NCI-H2081 treated with DMSO at 0.1 percent for 48 hours (cell line): ENCODE data around the gene MPPED1.

Experiments
- DNase-seq: peaks from one replicate; lab custom pipeline; 2025; lab: John Stamatoyannopoulos, UW

The MPPED1 gene

DNA sequence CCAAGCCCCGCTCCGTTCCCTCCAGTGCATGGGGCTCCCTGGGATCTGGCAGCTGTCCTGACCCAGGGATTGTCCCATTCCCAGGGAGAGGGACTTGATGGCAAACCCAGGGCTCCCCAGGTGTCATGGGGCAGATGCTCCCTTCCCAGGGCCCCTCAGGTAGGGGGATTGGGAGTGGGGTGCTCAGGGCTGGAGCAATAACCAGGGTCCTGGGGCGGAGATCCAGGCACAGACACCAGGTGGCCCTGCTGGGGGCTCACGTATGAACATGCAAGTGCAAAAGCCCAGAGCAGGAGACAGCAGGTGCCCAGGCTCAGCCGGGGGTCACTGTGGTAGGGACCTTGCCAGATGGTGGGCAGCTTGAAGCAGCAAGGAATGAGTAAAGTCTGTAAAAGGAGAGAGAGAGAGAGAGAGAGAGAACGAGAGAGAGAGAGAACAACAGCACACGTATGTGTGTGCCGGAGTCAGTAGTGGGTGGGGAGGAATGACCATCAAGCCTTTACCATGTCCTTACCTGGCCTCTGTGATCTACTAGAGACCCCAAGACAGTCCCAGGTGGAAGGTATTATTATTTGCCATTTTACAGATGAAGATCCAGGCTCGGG lies 19.3 kb upstream of the MPPED1 start:
- DNase-seq: no peak

GRCh38 chr22:43393132-43393843 lies 18.5 kb upstream of the MPPED1 start:
- DNase-seq: no peak

- DNase-seq: no peak
These were observed 17.9 kb upstream of the MPPED1 start for GRCh38 chr22:43393844-43394474.

DNA sequence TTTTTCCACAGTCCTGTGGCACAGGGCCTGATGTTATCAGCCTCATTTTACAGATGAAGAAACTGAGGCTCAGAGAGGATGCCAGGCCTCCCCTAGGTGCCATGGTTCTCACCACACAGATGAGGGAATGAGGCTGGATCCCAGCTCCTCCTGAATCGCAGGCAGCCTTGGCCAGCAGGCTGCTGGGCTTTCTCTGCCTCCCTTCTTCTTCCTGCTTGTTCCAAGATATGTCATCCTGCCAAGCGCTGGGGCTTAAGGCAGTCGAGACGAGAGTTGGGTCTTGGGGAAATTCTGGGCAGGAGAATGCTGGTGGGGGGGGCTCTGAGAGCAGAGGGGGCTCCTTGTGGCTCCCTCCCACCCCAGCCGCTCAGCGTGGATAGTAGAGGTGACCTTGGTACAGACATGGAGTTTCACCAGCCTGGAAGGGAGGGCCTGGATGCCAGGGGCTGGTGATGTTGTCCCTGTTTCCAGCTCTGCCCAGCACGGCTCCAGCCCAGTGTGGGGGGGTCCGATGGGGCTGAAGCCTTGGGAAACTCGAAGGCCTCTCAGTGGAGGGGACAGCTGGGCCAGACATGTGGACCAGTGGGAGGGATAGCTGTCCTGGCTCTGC lies 16.6 kb upstream of the MPPED1 start:
- no peak for DNase-seq

DNA sequence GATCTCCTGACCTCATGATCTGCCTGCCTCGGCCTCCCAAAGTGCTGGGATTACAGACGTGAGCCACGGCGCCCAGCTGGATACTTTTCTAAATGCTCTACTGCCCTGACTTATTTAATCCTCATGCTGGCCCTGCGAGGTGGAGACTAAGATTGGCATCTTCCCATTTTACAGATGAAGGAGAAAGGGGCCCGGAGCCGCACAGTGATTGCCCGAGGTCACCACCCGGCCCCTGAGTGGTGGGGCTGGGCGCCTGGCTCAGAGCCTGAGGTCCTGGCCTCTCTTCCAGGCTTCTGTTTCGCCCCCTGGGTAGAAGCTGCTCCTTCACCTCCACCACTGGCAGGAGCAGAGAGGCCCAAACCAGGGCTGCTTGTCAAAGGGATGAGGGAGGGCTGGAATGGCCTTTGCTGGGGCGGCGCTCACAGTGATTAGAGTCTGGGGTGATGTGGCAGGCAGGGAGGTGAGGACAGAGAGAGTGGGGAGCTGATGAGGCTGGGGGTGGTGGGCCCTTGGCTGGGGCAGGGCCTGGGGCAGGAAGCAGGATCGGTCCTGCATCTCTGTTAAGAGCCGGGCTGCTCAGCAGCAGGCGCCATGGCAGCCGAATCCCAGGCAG lies 15.4 kb upstream of the MPPED1 start:
- DNase-seq: no peak

GRCh38 chr22:43396934-43397457 lies 14.8 kb upstream of the MPPED1 start:
- DNase-seq: peak; percentile 18

- DNase-seq: no peak
These were observed 14.0 kb upstream of the MPPED1 start for GRCh38 chr22:43397766-43398165.

- DNase-seq: no peak
These were observed 13.6 kb upstream of the MPPED1 start for GRCh38 chr22:43398246-43398645.

DNA sequence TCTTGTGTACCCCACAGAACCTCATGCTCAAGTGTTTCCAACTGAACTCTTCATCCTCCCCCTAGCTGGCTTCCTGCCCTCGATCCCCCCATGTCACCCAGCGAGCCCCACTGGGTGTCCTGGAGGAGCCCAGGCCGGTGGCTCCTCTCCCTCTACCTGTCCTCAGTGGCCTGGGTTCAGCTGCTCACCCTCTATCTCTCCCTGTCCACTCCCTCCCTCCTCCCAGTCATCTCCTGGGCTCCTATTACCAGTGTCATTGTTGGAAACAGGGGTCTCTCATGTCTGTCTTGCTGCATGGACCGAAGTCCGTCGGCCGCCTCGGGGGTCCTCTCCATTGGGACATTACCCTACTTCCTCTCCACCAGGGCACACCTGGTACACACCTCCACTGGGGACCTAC lies 12.9 kb upstream of the MPPED1 start:
- no peak for DNase-seq

DNA sequence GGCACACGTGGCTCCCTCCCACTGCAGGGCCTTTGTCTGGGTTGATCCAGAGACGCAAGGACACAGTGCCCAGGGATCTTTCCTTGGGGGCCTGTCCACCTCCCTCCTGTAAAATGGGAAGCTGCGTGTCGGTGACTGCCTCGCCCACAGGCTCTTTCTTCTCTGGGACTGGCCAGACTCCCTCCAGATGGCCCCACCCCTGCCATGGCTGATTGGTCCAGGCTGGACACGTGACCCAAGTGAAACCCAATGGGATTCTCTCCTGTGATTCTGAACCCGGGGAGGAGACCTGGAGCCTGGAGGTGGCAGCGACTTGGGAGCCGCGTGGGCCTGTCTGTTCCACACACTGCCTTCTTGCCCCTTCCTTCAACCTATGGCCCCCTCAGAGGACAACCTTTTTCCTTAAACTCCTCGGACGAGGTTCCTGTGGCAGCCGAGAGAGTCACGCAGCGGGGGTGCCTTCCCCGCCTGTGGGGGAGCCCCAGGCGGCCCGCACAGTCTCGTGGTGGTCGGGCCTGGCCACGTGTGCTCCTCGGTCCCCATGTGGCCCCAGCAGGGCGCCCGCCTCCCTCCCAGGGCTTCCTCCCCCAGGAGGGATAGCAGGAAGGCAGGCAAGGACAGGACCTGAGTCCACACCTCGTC lies 12.4 kb upstream of the MPPED1 start:
- no peak for DNase-seq

DNA sequence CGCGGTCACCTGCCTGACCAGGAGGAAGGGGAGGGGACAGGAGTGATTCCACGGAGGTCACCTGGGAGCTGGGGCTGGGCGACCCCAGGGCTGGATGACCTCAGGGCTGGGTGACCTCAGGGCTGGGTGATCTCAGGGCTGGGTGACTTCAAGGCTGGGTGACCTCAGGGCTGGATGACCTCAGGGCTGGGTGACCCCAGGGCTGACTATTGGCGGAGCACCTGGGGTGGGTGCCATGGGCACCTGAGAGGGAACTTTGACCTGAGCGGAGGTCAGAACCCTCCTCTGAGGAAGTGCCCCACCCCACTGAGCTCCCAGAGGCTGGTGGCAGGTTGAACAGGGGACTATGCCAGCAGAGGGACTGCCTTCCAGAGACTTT lies 11.8 kb upstream of the MPPED1 start:
- DNase-seq: no peak

GRCh38 chr22:43400449-43400848 lies 11.4 kb upstream of the MPPED1 start:
- DNase-seq: no peak

DNA sequence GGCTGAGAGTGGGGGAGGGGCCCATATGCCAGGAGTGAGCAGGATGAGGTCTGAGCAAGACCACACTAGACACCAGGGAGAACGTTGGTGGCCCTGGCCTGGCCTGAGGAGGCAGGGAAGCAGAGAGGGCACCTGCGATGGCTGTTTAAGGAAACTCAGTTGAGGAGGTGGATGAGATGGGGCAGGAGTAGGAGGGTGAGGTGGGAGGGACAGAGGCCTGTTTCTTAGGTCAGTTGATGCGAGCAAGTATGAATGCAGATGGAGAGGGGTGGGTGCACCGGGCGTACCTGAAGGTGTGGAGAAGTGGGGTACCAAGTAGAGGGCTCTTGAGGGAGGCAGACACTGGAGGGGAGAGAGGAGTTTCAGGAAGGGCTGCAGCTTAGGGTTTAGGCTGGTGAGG lies 10.6 kb upstream of the MPPED1 start:
- DNase-seq: no peak

- no peak for DNase-seq
These were observed 10.2 kb upstream of the MPPED1 start for GRCh38 chr22:43401661-43402060.

DNA sequence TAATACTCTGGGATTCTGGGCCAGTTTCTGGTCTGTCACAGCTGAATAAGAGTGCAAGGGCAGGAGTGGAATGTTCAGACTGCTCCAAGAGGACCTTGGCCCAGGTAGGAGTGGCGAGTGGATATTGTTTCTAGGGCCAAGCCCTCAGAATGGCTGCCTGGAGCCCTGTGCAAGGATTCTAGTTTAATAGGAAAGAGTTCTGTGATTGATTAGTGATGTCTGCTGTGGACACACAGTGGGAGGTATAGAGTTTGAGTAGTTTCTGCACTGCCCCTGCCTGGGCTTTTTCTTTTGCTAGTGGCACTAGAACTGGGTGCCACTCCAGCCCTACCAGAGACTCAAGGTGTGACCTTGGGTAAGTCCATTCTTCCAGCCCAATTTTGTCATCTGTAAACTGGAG lies 9.7 kb upstream of the MPPED1 start:
- no peak for DNase-seq

GRCh38 chr22:43404673-43405385 lies 7.0 kb upstream of the MPPED1 start:
- no peak for DNase-seq

DNA sequence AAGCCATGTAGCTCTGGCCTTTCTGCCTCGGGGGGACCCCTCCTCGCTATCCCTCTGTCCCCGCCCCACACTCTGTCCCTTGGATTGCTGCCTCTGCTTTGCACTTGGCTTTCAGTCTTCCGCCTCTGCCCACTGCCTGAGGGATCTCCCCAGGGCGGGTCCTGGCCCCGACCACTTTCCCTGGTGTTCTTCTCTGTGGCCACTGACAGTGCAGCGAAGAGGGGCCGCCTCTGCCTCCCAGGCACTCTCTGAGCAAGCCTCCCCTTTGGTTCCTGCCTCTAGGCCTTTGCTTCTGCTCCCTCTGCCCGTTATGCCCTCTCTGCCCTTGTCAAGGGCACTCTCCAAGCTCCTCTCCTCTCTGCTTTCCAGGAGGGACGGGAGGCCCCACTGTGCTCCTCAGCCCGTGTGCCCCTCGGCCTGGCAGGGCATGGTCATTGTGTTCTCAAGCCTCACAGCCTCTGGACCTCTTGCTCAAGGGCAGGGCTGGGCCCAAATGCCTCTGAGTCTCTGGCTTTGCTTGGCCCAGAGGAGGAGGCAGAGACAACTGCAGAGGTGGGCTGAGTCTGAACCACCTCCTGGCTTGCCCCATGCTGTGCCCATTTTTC lies 5.5 kb upstream of the MPPED1 start:
- DNase-seq: no peak

- DNase-seq: no peak
These were observed 4.2 kb upstream of the MPPED1 start for GRCh38 chr22:43407591-43407990.

- DNase-seq: no peak
These were observed 3.8 kb upstream of the MPPED1 start for GRCh38 chr22:43408009-43408408.

- DNase-seq: no peak
These were observed 2.8 kb upstream of the MPPED1 start for GRCh38 chr22:43409046-43409445.

GRCh38 chr22:43409800-43410199 lies 2.0 kb upstream of the MPPED1 start:
- DNase-seq: no peak
